H9 (cell line): Measurements from ENCODE around the gene B4GAT1. TPM values are rescaled to one million over a fixed set of nuclear protein-coding genes. Genes with fewer than 3 reads are reported as not detected.

Experiments
- DNase-seq: peaks from one replicate; pipeline ENCODE4 v3.0.0-alpha.2; 2017
- H2AFZ ChIP-seq: one replicate; pipeline ENCODE4 v1.6.1; 2013; ENCODE audit warnings: mild to moderate bottlenecking, low read length, control low read depth, moderate library complexity
- H2AK5ac ChIP-seq: 2 replicates; pipeline ENCODE4 v1.6.1; 2013; ENCODE audit warnings: low read length, control low read depth, mixed read lengths; ENCODE audit not compliant: insufficient read length
- H2BK120ac ChIP-seq: one replicate; pipeline ENCODE4 v1.6.1; 2013; ENCODE audit warnings: low read depth, mild to moderate bottlenecking, low read length, control low read depth, inconsistent platforms; ENCODE audit not compliant: poor library complexity, severe bottlenecking
- H2BK12ac ChIP-seq: 2 replicates; pipeline ENCODE4 v1.6.1; 2013; ENCODE audit warnings: low read length, control low read depth, mixed read lengths, low read depth; ENCODE audit not compliant: insufficient read length
- H2BK15ac ChIP-seq: 2 replicates; pipeline ENCODE4 v1.6.1; 2013; ENCODE audit warnings: low read depth, low read length, control low read depth
- H2BK20ac ChIP-seq: one replicate; pipeline ENCODE4 v1.6.1; 2013; ENCODE audit warnings: low read depth, mild to moderate bottlenecking, low read length, control low read depth, inconsistent platforms; ENCODE audit not compliant: poor library complexity, severe bottlenecking
- H2BK5ac ChIP-seq: 2 replicates; pipeline ENCODE4 v1.6.1; 2013; ENCODE audit warnings: low read length, control low read depth, mixed read lengths; ENCODE audit not compliant: insufficient read length
- H3K14ac ChIP-seq: 2 replicates; pipeline ENCODE4 v1.6.1; 2013; ENCODE audit warnings: low read length, control low read depth; ENCODE audit not compliant: insufficient read depth
- H3K18ac ChIP-seq: 2 replicates; pipeline ENCODE4 v1.6.1; 2013; ENCODE audit warnings: low read depth, mild to moderate bottlenecking, mixed read lengths, low read length, control low read depth; ENCODE audit not compliant: insufficient read length
- H3K23ac ChIP-seq: 2 replicates; pipeline ENCODE4 v1.6.1; 2013; ENCODE audit warnings: low read length, control low read depth, mixed read lengths, low read depth; ENCODE audit not compliant: insufficient read length
- H3K23me2 ChIP-seq: 2 replicates; pipeline ENCODE4 v1.6.1; 2013; ENCODE audit warnings: low read depth, mild to moderate bottlenecking, mixed read lengths, low read length, control low read depth; ENCODE audit not compliant: insufficient read length, poor library complexity, severe bottlenecking
- H3K27ac ChIP-seq: 2 replicates; pipeline ENCODE4 v1.5.1; 2013; ENCODE audit warnings: low read length, control low read depth, mixed read lengths, low read depth; ENCODE audit not compliant: insufficient read length
- H3K27me3 ChIP-seq: 2 replicates; pipeline ENCODE4 v1.6.1; 2013; ENCODE audit warnings: low read length, control low read depth, inconsistent platforms; ENCODE audit not compliant: insufficient read depth
- H3K4ac ChIP-seq: 2 replicates; pipeline ENCODE4 v1.6.1; 2013; ENCODE audit warnings: low read depth, mild to moderate bottlenecking, control low read depth, inconsistent platforms, low read length, moderate library complexity
- H3K4me1 ChIP-seq: 2 replicates; pipeline ENCODE4 v1.6.1; 2013; ENCODE audit warnings: low read length, control low read depth, inconsistent platforms; ENCODE audit not compliant: insufficient read depth
- H3K4me2 ChIP-seq: 2 replicates; pipeline ENCODE4 v1.6.1; 2013; ENCODE audit warnings: low read length, control low read depth, mixed read lengths; ENCODE audit not compliant: insufficient read length, insufficient read depth
- H3K56ac ChIP-seq: 2 replicates; pipeline ENCODE4 v1.6.1; 2013; ENCODE audit warnings: low read depth, mild to moderate bottlenecking, mixed read lengths, low read length, control low read depth; ENCODE audit not compliant: insufficient read length
- H3K79me1 ChIP-seq: 2 replicates; pipeline ENCODE4 v1.6.1; 2013; ENCODE audit warnings: low read depth, mild to moderate bottlenecking, moderate library complexity, low read length, control low read depth, inconsistent platforms; ENCODE audit not compliant: insufficient read depth, poor library complexity, severe bottlenecking
- H3K79me2 ChIP-seq: 2 replicates; pipeline ENCODE4 v1.6.1; 2013; ENCODE audit warnings: low read length, control low read depth, inconsistent platforms; ENCODE audit not compliant: insufficient read depth
- H3K9ac ChIP-seq: 2 replicates; pipeline ENCODE4 v1.6.1; 2013; ENCODE audit warnings: low read length, control low read depth, mixed read lengths; ENCODE audit not compliant: insufficient read length; ENCODE audit errors: extremely low read depth
- H3K9me3 ChIP-seq: one replicate; pipeline ENCODE4 v1.6.1; 2013; ENCODE audit warnings: low read depth, low read length, inconsistent platforms; ENCODE audit not compliant: control insufficient read depth
- H3T11ph ChIP-seq: one replicate; pipeline ENCODE4 v1.6.1; 2013; ENCODE audit warnings: mild to moderate bottlenecking, low read length, control low read depth, inconsistent platforms
- H4K20me1 ChIP-seq: one replicate; pipeline ENCODE4 v1.6.1; 2013; ENCODE audit not compliant: control insufficient read depth, insufficient read length, insufficient read depth
- H4K5ac ChIP-seq: 2 replicates; pipeline ENCODE4 v1.6.1; 2013; ENCODE audit warnings: low read depth, mild to moderate bottlenecking, mixed read lengths, low read length, control low read depth; ENCODE audit not compliant: insufficient read length
- H4K8ac ChIP-seq: replicated peaks from 2 replicates; pipeline ENCODE4 v1.6.1; 2013; ENCODE audit warnings: low read length, control low read depth, mixed read lengths, low read depth; ENCODE audit not compliant: insufficient read length
- H4K91ac ChIP-seq: 2 replicates; pipeline ENCODE4 v1.6.1; 2013; ENCODE audit warnings: low read depth, mild to moderate bottlenecking, moderate library complexity, mixed read lengths, low read length, control low read depth; ENCODE audit not compliant: insufficient read length
- H3K27ac Mint-ChIP-seq, 3 experiments: 2 replicates in 2 of 3; 3 replicates in 1 of 3; pipeline ENCODE4 v1.8.0; 2020 to 2021; ENCODE audit warnings: mixed read lengths in 3 of 3, mild to moderate bottlenecking in 1 of 3, moderate library complexity in 1 of 3
- H3K27me3 Mint-ChIP-seq: 2 replicates; pipeline ENCODE4 v1.8.0; 2021; ENCODE audit warnings: low read depth, mild to moderate bottlenecking, moderate library complexity, mixed read lengths
- H3K36me3 Mint-ChIP-seq, 3 experiments: 2 replicates in 2 of 3; 3 replicates in 1 of 3; pipeline ENCODE4 v1.8.0; 2020 to 2021; ENCODE audit warnings: low read depth in 3 of 3, mixed read lengths in 3 of 3; ENCODE audit not compliant: insufficient read depth in 1 of 3
- H3K4me1 Mint-ChIP-seq, 2 experiments: 2 replicates each; pipeline ENCODE4 v1.8.0; 2020; ENCODE audit warnings: mixed read lengths in 2 of 2
- H3K4me3 Mint-ChIP-seq, 2 experiments: 2 replicates in 1 of 2; 3 replicates in 1 of 2; pipeline ENCODE4 v1.8.0; 2020 to 2021; ENCODE audit warnings: mild to moderate bottlenecking in 2 of 2, mixed read lengths in 2 of 2, moderate library complexity in 1 of 2
- H3K9me3 Mint-ChIP-seq, 2 experiments: 2 replicates in 1 of 2; 3 replicates in 1 of 2; pipeline ENCODE4 v1.8.0; 2020; ENCODE audit warnings: mild to moderate bottlenecking in 2 of 2, mixed read lengths in 2 of 2, moderate library complexity in 1 of 2
- CTCF ChIP-seq: fragments of 200-600 bp; sonication (generic); conservative IDR thresholded peaks from 3 replicates; pipeline ENCODE4 v1.8.0; 2021; ENCODE audit warnings: antibody characterized with exemption, mild to moderate bottlenecking
- WGBS: extraction: QIAGEN DNeasy Blood & Tissue Kit; methylation state at CpG from one replicate; pipeline ENCODE4 v1.1.7; 2013; ENCODE audit warnings: missing lambda C conversion rate, low lambda C conversion rate, mixed read lengths; ENCODE audit not compliant: insufficient read length; ENCODE audit errors: extremely low coverage; 5-methylcytosine and 5-hydroxymethylcytosine counted together
- total RNA-seq: library from RNA; stranded (reverse); gene quantifications from 2 replicates; pipeline ENCODE4 v1.2.1, GENCODE V29; 2021

B4GAT1 gene
- total RNA-seq, 1 experiment from 2014 or later = 24.3 TPM

DNA sequence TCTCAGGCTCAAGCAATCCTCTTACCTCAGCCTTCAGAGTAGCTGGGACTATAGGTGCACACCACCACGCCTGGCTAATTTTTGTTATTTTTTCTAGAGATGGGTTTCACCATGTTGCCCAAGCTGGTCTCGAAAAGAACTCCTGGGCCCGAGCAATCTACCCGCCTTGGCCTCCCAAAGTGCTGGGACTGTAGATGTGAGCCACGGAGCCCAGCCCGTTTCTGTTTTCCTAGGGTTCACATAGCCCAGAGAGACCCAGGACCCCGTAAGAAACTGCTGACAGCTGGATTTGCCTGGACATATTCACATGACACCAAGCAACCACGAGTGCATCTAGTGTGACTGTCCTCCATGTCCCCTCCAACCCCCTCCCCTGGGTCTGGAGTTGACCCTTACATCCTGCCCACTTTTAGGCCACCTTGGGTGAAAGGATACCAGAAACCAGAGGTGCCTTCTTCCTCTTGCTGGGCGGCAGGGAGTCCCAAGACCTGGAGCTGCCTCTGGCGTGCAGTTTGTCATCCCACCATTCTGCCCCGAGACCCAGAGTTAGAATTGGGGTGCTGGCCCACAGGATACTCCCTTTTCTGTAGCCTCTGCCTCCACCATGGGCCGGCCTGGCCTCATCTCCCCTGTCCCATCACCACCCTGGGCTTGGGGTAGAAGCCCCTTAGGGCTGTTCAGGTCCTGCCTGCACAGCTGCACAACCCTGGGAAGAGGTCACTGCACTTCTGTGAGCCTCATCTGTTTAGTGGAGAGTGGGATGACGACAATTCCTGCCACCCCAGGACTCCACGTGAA lies 7.5 kb downstream of the B4GAT1 start:
- H2BK120ac ChIP-seq = no peak overlapping the region
- H3K27ac ChIP-seq = no peak overlapping the region
- H3K14ac ChIP-seq = no peak overlapping the region
- no CpG with 5 or more reads among the region's 14 CpGs for WGBS
- no peak overlapping the region for H4K8ac ChIP-seq
- H3K4me1 ChIP-seq = no peaks in the 10 kb centered on the region
- H3K27me3 ChIP-seq = no peaks in the 10 kb centered on the region; the same call in 1 of the 2 replicates
- no peak overlapping the region for H3K9ac ChIP-seq
- H3K36me3 Mint-ChIP-seq = peaks cover 12 to 35% (median 27%) of the 10 kb centered on the region in 3 experiments; a peak in 6 of 7 replicates
- no peak overlapping the region for H2BK12ac ChIP-seq
- no peak overlapping the region for H2BK20ac ChIP-seq
- no peak overlapping the region for H4K5ac ChIP-seq
- H3K23ac ChIP-seq = no peak overlapping the region
- H4K91ac ChIP-seq = no peak overlapping the region
- H3K79me2 ChIP-seq = peaks cover 2% of the 10 kb centered on the region; the same call in 1 of the 2 replicates
- no peak overlapping the region for H3K4ac ChIP-seq
- no peak overlapping the region for H3K18ac ChIP-seq
- H2BK15ac ChIP-seq = no peak overlapping the region
- TF ChIP-seq CTCF = no peak
- no peak overlapping the region for H3K56ac ChIP-seq
- H2BK5ac ChIP-seq = no peak overlapping the region
- no peak overlapping the region for H2AFZ ChIP-seq
- no peak overlapping the region for H3K27ac Mint-ChIP-seq
- H3K4me1 Mint-ChIP-seq = peaks cover 32% of the 10 kb centered on the region in 2 experiments
- peaks cover 4% of the 10 kb centered on the region for H3K27me3 Mint-ChIP-seq
- H3K9me3 Mint-ChIP-seq = no peaks in the 10 kb centered on the region
- no peak overlapping the region for H3K4me3 Mint-ChIP-seq
- H3K23me2 ChIP-seq = peaks cover 4% of the 10 kb centered on the region
- H4K20me1 ChIP-seq = peaks cover 3% of the 10 kb centered on the region
- no peak overlapping the region for H3K4me2 ChIP-seq
- H3K79me1 ChIP-seq = no peaks in the 10 kb centered on the region
- no peak overlapping the region for H2AK5ac ChIP-seq
- no peak overlapping the region for H3T11ph ChIP-seq
- DNase-seq = no peak
- H3K9me3 ChIP-seq = no peaks in the 10 kb centered on the region
